GM18867 (cell line): ENCODE data around the gene SHD.
"Not testable (repeated sequence)": the region's sequence is repeated elsewhere in the genome, so short reads cannot be mapped to it uniquely, and the experiment has no call there.

Experiments
- ATAC-seq: cut with Tn5 transposase; IDR thresholded peaks from one replicate; pipeline ENCODE4 v1.9.1; 2021; ENCODE audit warnings: mild to moderate bottlenecking, moderate library complexity; ENCODE audit not compliant: unreplicated experiment

SHD gene

GRCh38 chr19:4267101-4267900, 11.8 kb upstream of the SHD start:
- ATAC-seq, result no peak

GRCh38 chr19:4267901-4268815, 10.9 kb upstream of the SHD start:
- ATAC-seq, result no peak

GRCh38 chr19:4268816-4269430, 10.1 kb upstream of the SHD start:
- no peak for ATAC-seq

GRCh38 chr19:4272894-4273293, 6.2 kb upstream of the SHD start:
- no peak for ATAC-seq

GRCh38 chr19:4274321-4274686, 4.8 kb upstream of the SHD start:
- not testable (repeated sequence) for ATAC-seq

- no peak for ATAC-seq
These were observed 1.8 kb upstream of the SHD start for GRCh38 chr19:4277191-4277696.

- ATAC-seq, result no peak
These were observed 1.1 kb upstream of the SHD start for GRCh38 chr19:4278010-4278409.

- no peak for ATAC-seq
These were observed 132 bp downstream of the SHD start for GRCh38 chr19:4279267-4279529.

GRCh38 chr19:4279530-4280422, 710 bp downstream of the SHD start:
- no peak for ATAC-seq

- no peak for ATAC-seq
These were observed 5.3 kb downstream of the SHD start for GRCh38 chr19:4284176-4284958.

- no peak for ATAC-seq
These were observed 5.9 kb downstream of the SHD start for GRCh38 chr19:4284974-4285373.

- ATAC-seq, result not testable (repeated sequence)
These were observed 7.1 kb downstream of the SHD start for GRCh38 chr19:4286141-4286540.

GRCh38 chr19:4288091-4288777, 9.2 kb downstream of the SHD start:
- no peak for ATAC-seq

GRCh38 chr19:4291184-4291732, 12.2 kb downstream of the SHD start:
- no peak for ATAC-seq

GRCh38 chr19:4292515-4292914, 13.4 kb downstream of the SHD start:
- no peak for ATAC-seq

- ATAC-seq, result no peak
These were observed 15.3 kb downstream of the SHD start for GRCh38 chr19:4294389-4294788.

GRCh38 chr19:4295972-4296771, 17.1 kb downstream of the SHD start:
- no peak for ATAC-seq
